H1 (cell line): ENCODE results near the gene C17orf107. TPM values are rescaled to one million over a fixed set of nuclear protein-coding genes. Genes with fewer than 3 reads are reported as not detected.

Source experiments
- CTCF ChIA-PET: fragments of 300-600 bp; sonication (Branson Sonifier 250); formaldehyde crosslinking; loops from one replicate; lab custom pipeline; 2021; ENCODE audit not compliant: partially characterized antibody; lab: Charles Lee
- POLR2A ChIA-PET: fragments of 300-600 bp; sonication (Branson Sonifier 250); formaldehyde crosslinking; loops from one replicate; lab custom pipeline; 2021; ENCODE audit warnings: inconsistent platforms; ENCODE audit not compliant: partially characterized antibody; lab: Charles Lee
- DNase-seq, 2 experiments: peaks; one replicate each; pipeline versions ENCODE4 v3.0.0 to v3.0.0-alpha.2; 2010 to 2022; ENCODE audit warnings: low spot score in 2 of 2, low read depth in 1 of 2, mixed read lengths in 1 of 2
- FAIRE-seq: peaks from 2 replicates; lab custom pipeline; 2011; peaks lifted over from hg19 to GRCh38; lab: Jason Lieb, UNC
- H2AFZ ChIP-seq: 2 replicates; pipeline ENCODE4 v1.8.1; 2012; ENCODE audit warnings: low read length, inconsistent platforms
- H2AK5ac ChIP-seq: 2 replicates; pipeline ENCODE4 v1.6.1; 2013; ENCODE audit warnings: low read depth, low read length
- H2BK120ac ChIP-seq: replicated peaks from 2 replicates; pipeline ENCODE3; 2013; ENCODE audit warnings: low read depth, low read length, inconsistent platforms
- H2BK12ac ChIP-seq: 2 replicates; pipeline ENCODE4 v1.6.1; 2013; ENCODE audit warnings: low read depth, low read length
- H2BK15ac ChIP-seq: 2 replicates; pipeline ENCODE4 v1.6.1; 2013; ENCODE audit warnings: low read length
- H2BK20ac ChIP-seq: 2 replicates; pipeline ENCODE4 v1.6.1; 2013; ENCODE audit warnings: low read length
- H2BK5ac ChIP-seq: 2 replicates; pipeline ENCODE4 v1.6.1; 2013; ENCODE audit warnings: low read depth, low read length
- H3K14ac ChIP-seq: 2 replicates; pipeline ENCODE4 v1.6.1; 2013; ENCODE audit warnings: inconsistent platforms; ENCODE audit not compliant: insufficient read length
- H3K18ac ChIP-seq: 2 replicates; pipeline ENCODE4 v1.6.1; 2013; ENCODE audit warnings: low read length; ENCODE audit errors: extremely low read depth
- H3K23ac ChIP-seq: 2 replicates; pipeline ENCODE4 v1.6.1; 2013; ENCODE audit warnings: inconsistent platforms; ENCODE audit not compliant: insufficient read length
- H3K23me2 ChIP-seq: 2 replicates; pipeline ENCODE4 v1.6.1; 2013; ENCODE audit warnings: low read depth, low read length
- H3K27ac ChIP-seq: 2 replicates; pipeline ENCODE4 v1.6.1; 2011; ENCODE audit warnings: low read depth, low read length, inconsistent platforms
- H3K27me3 ChIP-seq, 4 experiments: replicated peaks in 1 of 4; 1 replicate in 1 of 4; 2 replicates in 3 of 4; pipeline versions ENCODE4 v1.6.1 to v1.8.1; 2011 to 2013; ENCODE audit warnings: low read length in 3 of 4, mild to moderate bottlenecking in 3 of 4, inconsistent platforms in 2 of 4, mixed read lengths in 2 of 4, moderate library complexity in 1 of 4; ENCODE audit not compliant: control insufficient read depth in 3 of 4, insufficient read depth in 3 of 4; ENCODE audit errors: extremely low read depth in 1 of 4
- H3K36me3 ChIP-seq, 4 experiments: 2 replicates each; pipeline versions ENCODE4 v1.6.1 to v1.8.1; 2011 to 2013; ENCODE audit warnings: mild to moderate bottlenecking in 4 of 4, low read length in 3 of 4, moderate library complexity in 2 of 4, control low read depth in 1 of 4, inconsistent platforms in 1 of 4; ENCODE audit not compliant: insufficient read depth in 4 of 4, control insufficient read depth in 2 of 4
- H3K4ac ChIP-seq: replicated peaks from 2 replicates; pipeline ENCODE3; 2013; ENCODE audit warnings: low read length, low read depth, mixed read lengths, inconsistent platforms; ENCODE audit not compliant: insufficient read length
- H3K4me1 ChIP-seq, 4 experiments: replicated peaks in 1 of 4; 1 replicate in 1 of 4; 2 replicates in 3 of 4; pipeline versions ENCODE4 v1.6.1 to v1.8.1; 2011 to 2013; ENCODE audit warnings: low read length in 3 of 4, inconsistent platforms in 2 of 4, mixed read lengths in 1 of 4; ENCODE audit not compliant: insufficient read depth in 4 of 4, control insufficient read depth in 3 of 4
- H3K4me2 ChIP-seq, 2 experiments: 2 replicates each; pipeline versions ENCODE4 v1.6.1 to v1.8.1; 2011 to 2013; ENCODE audit warnings: low read depth in 2 of 2, low read length in 2 of 2, control low read depth in 1 of 2, inconsistent platforms in 1 of 2, mild to moderate bottlenecking in 1 of 2; ENCODE audit not compliant: insufficient read depth in 1 of 2
- H3K4me3 ChIP-seq, 4 experiments: fragments of 200-600, 300-600 bp in 1 of 4; sonication (generic), shearing (Covaris generic), sonication (Bioruptor Twin) in 1 of 4; 2 replicates each; pipeline versions ENCODE4 v1.5.1 to v1.8.1; 2011 to 2016; ENCODE audit warnings: low read length in 4 of 4, low read depth in 3 of 4, control low read depth in 2 of 4, inconsistent platforms in 2 of 4, mild to moderate bottlenecking in 2 of 4, mixed read lengths in 1 of 4, moderate library complexity in 1 of 4; ENCODE audit not compliant: insufficient read depth in 2 of 4; ENCODE audit errors: extremely low read depth in 1 of 4
- H3K56ac ChIP-seq: replicated peaks from 2 replicates; pipeline ENCODE3; 2013; ENCODE audit warnings: low read depth, mild to moderate bottlenecking, mixed read lengths, low read length, inconsistent platforms; ENCODE audit not compliant: insufficient read length
- H3K79me1 ChIP-seq: 2 replicates; pipeline ENCODE4 v1.6.1; 2013; ENCODE audit warnings: low read depth, low read length, control low read depth
- H3K79me2 ChIP-seq, 2 experiments: 2 replicates each; pipeline versions ENCODE4 v1.6.1 to v1.8.1; 2012 to 2013; ENCODE audit warnings: low read length in 2 of 2, mild to moderate bottlenecking in 2 of 2, inconsistent platforms in 1 of 2; ENCODE audit not compliant: insufficient read depth in 2 of 2, control insufficient read depth in 1 of 2
- H3K9ac ChIP-seq, 4 experiments: replicated peaks in 1 of 4; 1 replicate in 1 of 4; 2 replicates in 3 of 4; pipeline versions ENCODE4 v1.6.1 to v1.8.1; 2011 to 2013; ENCODE audit warnings: low read depth in 3 of 4, low read length in 3 of 4, control low read depth in 2 of 4, mild to moderate bottlenecking in 2 of 4, moderate library complexity in 2 of 4, inconsistent platforms in 1 of 4; ENCODE audit errors: extremely low read depth in 1 of 4
- H3K9me3 ChIP-seq, 2 experiments: 2 replicates each; pipeline versions ENCODE4 v1.6.1 to v1.8.1; 2012 to 2013; ENCODE audit warnings: mild to moderate bottlenecking in 2 of 2, moderate library complexity in 2 of 2, control low read depth in 1 of 2, inconsistent platforms in 1 of 2, low read depth in 1 of 2, low read length in 1 of 2, mixed read lengths in 1 of 2; ENCODE audit not compliant: insufficient read depth in 2 of 2
- H4K20me1 ChIP-seq, 2 experiments: replicated peaks in 1 of 2; 2 replicates each; pipeline versions ENCODE3 to v1.8.1; 2011 to 2013; ENCODE audit warnings: inconsistent platforms in 2 of 2, low read length in 2 of 2, mild to moderate bottlenecking in 1 of 2; ENCODE audit not compliant: insufficient read depth in 2 of 2, control insufficient read depth in 1 of 2
- H4K5ac ChIP-seq: 2 replicates; pipeline ENCODE4 v1.6.1; 2013; ENCODE audit warnings: low read length, low read depth, mixed read lengths, inconsistent platforms; ENCODE audit not compliant: insufficient read length
- H4K8ac ChIP-seq: 2 replicates; pipeline ENCODE4 v1.8.0; 2013; ENCODE audit warnings: mild to moderate bottlenecking, moderate library complexity, low read length, inconsistent platforms; ENCODE audit not compliant: insufficient read depth; ENCODE audit errors: extremely low read depth
- H4K91ac ChIP-seq: replicated peaks from 2 replicates; pipeline ENCODE3; 2013; ENCODE audit warnings: low read length, mixed read lengths, inconsistent platforms; ENCODE audit not compliant: insufficient read length
- ASH2L ChIP-seq: fragments of 200-600, 300-600 bp; sonication (generic); IDR thresholded peaks from one replicate; pipeline ENCODE4 v1.7.1; 2017; ENCODE audit warnings: low read length
- BRCA1 ChIP-seq: IDR thresholded peaks from 2 replicates; pipeline ENCODE4 v1.6.1; 2012; ENCODE audit warnings: low read depth, low read length, improper control_type of control experiment
- CEBPB ChIP-seq: IDR thresholded peaks from 2 replicates; pipeline ENCODE4 v1.6.1; 2012; ENCODE audit warnings: low read depth, low read length
- CREB1 ChIP-seq: IDR thresholded peaks from 2 replicates; pipeline ENCODE4 v1.6.1; 2012; ENCODE audit warnings: inconsistent platforms
- CTBP2 ChIP-seq: IDR thresholded peaks from 2 replicates; pipeline ENCODE4 v1.7.0; 2011; ENCODE audit warnings: borderline replicate concordance, mild to moderate bottlenecking, moderate library complexity, mixed read lengths, low read length; ENCODE audit not compliant: insufficient read depth, insufficient read length
- CTCF ChIP-seq, 3 experiments: IDR thresholded peaks; 1 replicate in 2 of 3; 2 replicates in 1 of 3; pipeline versions ENCODE4 v1.5.1 to v1.6.1; 2011; ENCODE audit warnings: low read length in 3 of 3, mild to moderate bottlenecking in 3 of 3, inconsistent platforms in 2 of 3, low read depth in 1 of 3, moderate library complexity in 1 of 3; ENCODE audit not compliant: insufficient read depth in 1 of 3; ENCODE audit errors: control extremely low read depth in 1 of 3
- KDM1A ChIP-seq: fragments of 200-600, 300-600 bp; sonication (generic); IDR thresholded peaks from 2 replicates; pipeline ENCODE4 v1.7.1; 2016; ENCODE audit warnings: mild to moderate bottlenecking, low read length, borderline replicate concordance
- POU5F1 ChIP-seq: IDR thresholded peaks from 2 replicates; pipeline ENCODE4 v1.6.1; 2011; ENCODE audit warnings: low read depth, mild to moderate bottlenecking, low read length, moderate library complexity
- WGBS, 2 experiments: shearing (Covaris generic) in 1 of 2; methylation state at CpG; one replicate each; pipeline versions ENCODE4 v1.1.6 to v1.1.7; 2013 to 2015; ENCODE audit warnings: low lambda C conversion rate in 2 of 2, mixed read lengths in 2 of 2, inconsistent platforms in 1 of 2, low coverage in 1 of 2, missing lambda C conversion rate in 1 of 2; ENCODE audit not compliant: insufficient replicate concordance in 2 of 2, insufficient coverage in 1 of 2, insufficient read length in 1 of 2; ENCODE audit errors: extremely low coverage in 1 of 2, missing lambda C conversion rate in 1 of 2; 5-methylcytosine and 5-hydroxymethylcytosine counted together
- polyA plus RNA-seq, 7 experiments: library from polyadenylated mRNA; depleted of rRNA in 3 of 7; stranded (reverse) in 5 of 7; unstranded in 2 of 7; fragments of >200 nt in 5 of 7; fragments of 200-250 nt in 2 of 7; gene quantifications; 1 replicate in 5 of 7; 2 replicates in 1 of 7; 4 replicates in 1 of 7; pipeline versions ENCODE4 v1.2.1 to v1.2.3, GENCODE V29; 2011 to 2013; ENCODE audit warnings: missing spikeins in 2 of 7, mixed read lengths in 2 of 7
- total RNA-seq: library from RNA; stranded (reverse); fragmentation: NEBNext Ultra II Directional; extraction: Animal tissue kit (Norgen Biotek cat#: 25700); gene quantifications from 2 replicates; pipeline ENCODE4 v1.2.1, GENCODE V29; 2021

C17orf107 gene
- total and polyA plus RNA-seq, 2 of the 8 experiments (the other 6 are each of a cell fraction or from before 2014, with no cell fraction given) = 0.39 to 0.45 TPM

- H2AK5ac ChIP-seq = no peak overlapping the region; the same call in 1 of the 2 replicates
- FAIRE-seq (no peak), DNase-seq (no peak)
- ChIA-PET POLR2A (interaction anchor here (0.9 to 27.4 kb wide), 19 partner anchors 11 to 215 kb away, joined by 3 to 987 read pairs (median 9); partner anchors contain the start of genes C17orf107, CAMTA2, CHRNE and ENO3), CTCF (interaction anchor here (0.9 to 5.9 kb wide), 13 partner anchors 10 to 60 kb away, joined by 3 to 26 read pairs (median 4); partner anchors contain the start of genes CHRNE, ENO3 and SPAG7)
- peak overlapping the region; percentile 88 for H3K27ac ChIP-seq
- H4K91ac ChIP-seq = no peak overlapping the region
- H2BK120ac ChIP-seq = no peak overlapping the region
- no peak overlapping the region for H3K14ac ChIP-seq
- peak overlapping the region; percentile 73 for H4K5ac ChIP-seq
- no peaks in the 10 kb centered on the region for H3K27me3 ChIP-seq
- H3K4ac ChIP-seq = peak overlapping the region; percentile 0
- H3K4me2 ChIP-seq = peak overlapping the region; percentile 93 to 96
- H3K9me3 ChIP-seq = no peaks in the 10 kb centered on the region
- peaks cover 9% of the 10 kb centered on the region for H3K79me1 ChIP-seq
- TF ChIP-seq BRCA1 (no peak), CTCF (IDR thresholded peaks at IDR 0.05; ENCODE audit: control extremely low read depth in 1 of 3, insufficient read depth in 1 of 3, low read depth in 1 of 3, low read length in 3 of 3) (no peak), KDM1A (no peak), ASH2L (peak; percentile 22), CTBP2 (no peak), CREB1 (0 out of 2 replicates have a peak, but pooled peaks have one; percentile 3), CEBPB (peak; percentile 48; the same call in 1 of the 2 replicates), POU5F1 (no peak)
- H2BK20ac ChIP-seq = no peak overlapping the region
- H2BK5ac ChIP-seq = peak overlapping the region; percentile 97
- peak overlapping the region; percentile 50 for H3K56ac ChIP-seq
- H2BK12ac ChIP-seq = no peak overlapping the region
- H3K23me2 ChIP-seq = peaks cover 19% of the 10 kb centered on the region
- H4K20me1 ChIP-seq = peaks cover 0 to 6% of the 10 kb centered on the region in 2 experiments
- H3K4me1 ChIP-seq = peaks cover 0 to 11% (median 6%) of the 10 kb centered on the region in 4 experiments; a peak in 5 of 7 replicates
- peak overlapping the region; percentile 68 to 93 (median 86) for H3K9ac ChIP-seq
- no peak overlapping the region for H3K23ac ChIP-seq
- peaks cover 0 to 34% of the 10 kb centered on the region in 2 experiments; a peak in 3 of 4 replicates for H3K79me2 ChIP-seq
- H3K18ac ChIP-seq = peak overlapping the region; percentile 41
- H3K36me3 ChIP-seq = peaks cover 15 to 30% (median 23%) of the 10 kb centered on the region in 4 experiments
- H2AFZ ChIP-seq = no peak overlapping the region
- H2BK15ac ChIP-seq = no peak overlapping the region
- peak overlapping the region; percentile 85 to 94 (median 90) for H3K4me3 ChIP-seq
- H4K8ac ChIP-seq = peak overlapping the region; percentile 92
- 1% methylated on average over 16 of the region's 16 CpGs; no CpG with 5 or more reads in 1 of the 2 experiments for WGBS, 2 experiments
These were observed 40.1 kb downstream of the C17orf107 start for GRCh38 chr17:4939546-4939795.
